HG02763 (cell line): ENCODE data around the gene HPD.
A peak's percentile ranks its signal among the peaks of the same experiment; 100 is the strongest.
"Not testable (repeated sequence)": the region's sequence is repeated elsewhere in the genome, so short reads cannot be mapped to it uniquely, and the experiment has no call there.

Source experiments
- ATAC-seq: cut with Tn5 transposase; IDR thresholded peaks from one replicate; pipeline ENCODE4 v1.9.1; 2021; ENCODE audit warnings: mild to moderate bottlenecking, moderate library complexity; ENCODE audit not compliant: unreplicated experiment

The HPD gene

DNA sequence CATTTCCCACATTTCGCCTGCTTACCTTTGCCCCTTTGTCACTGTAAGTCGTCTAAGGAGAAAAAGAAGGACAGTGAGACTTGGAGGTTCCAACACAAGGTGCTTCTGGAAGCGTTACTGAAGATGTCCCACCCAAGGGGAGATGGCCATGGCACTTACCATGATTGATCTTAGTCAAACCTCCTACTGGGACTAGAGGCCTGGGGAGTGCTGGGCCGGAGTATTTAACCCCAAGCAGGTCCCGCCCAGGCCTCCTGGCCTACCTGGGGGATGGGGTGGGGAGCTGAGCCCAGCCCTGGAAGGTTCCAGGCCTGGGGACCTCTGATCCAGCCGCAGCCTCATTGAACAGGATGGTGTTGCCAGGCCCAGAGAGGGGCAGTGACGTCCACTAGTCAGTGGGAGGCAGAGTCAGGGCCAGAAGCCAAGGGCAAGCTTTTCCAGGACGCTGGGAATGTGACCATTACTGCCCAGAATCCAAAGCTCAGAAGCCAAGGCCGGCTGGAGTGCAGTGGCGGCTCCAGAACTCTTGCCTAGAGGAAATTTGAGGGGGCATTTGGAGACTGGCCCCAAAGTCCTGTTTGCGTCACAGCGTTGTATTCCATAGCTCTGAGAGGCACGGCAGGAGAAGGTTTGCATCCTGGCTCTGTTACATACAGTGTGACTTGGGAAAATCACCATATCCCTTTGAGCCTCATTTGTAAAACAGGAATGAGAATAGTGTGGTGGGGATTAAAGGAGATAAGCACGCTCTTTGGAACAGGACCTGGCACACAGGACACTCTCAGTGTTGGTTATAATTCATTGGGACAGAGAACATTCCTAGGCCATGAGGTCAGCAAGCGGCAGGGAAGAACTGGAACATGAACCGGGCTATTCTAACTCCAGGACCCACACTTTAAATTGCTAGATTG lies at the start of gene HPD:
HPD (minus strand) TSS at position 198 of the 911 bp plus-strand sequence; CDS start at position 162, 36 bp downstream.
- ATAC-seq = no peak

DNA sequence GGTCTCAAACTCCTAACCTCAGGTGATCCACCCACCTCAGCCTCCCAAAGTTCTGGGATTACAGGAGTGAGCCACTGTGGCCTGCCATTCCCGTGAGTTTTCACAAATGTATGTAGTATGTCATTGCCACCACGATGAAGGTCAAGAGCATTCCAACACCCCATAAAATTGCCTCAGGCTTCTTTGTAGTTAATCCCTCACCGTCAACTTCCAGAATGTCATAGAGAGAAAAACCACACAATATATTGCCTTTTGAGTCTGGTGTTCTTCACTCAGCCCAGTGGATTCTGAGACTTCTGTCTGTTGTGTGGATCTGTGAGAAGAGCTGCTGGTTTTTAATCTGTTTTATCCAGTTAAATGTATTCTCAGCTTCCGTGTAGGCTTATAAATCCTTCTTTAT lies 47.1 kb upstream of the HPD start:
- ATAC-seq = no peak

DNA sequence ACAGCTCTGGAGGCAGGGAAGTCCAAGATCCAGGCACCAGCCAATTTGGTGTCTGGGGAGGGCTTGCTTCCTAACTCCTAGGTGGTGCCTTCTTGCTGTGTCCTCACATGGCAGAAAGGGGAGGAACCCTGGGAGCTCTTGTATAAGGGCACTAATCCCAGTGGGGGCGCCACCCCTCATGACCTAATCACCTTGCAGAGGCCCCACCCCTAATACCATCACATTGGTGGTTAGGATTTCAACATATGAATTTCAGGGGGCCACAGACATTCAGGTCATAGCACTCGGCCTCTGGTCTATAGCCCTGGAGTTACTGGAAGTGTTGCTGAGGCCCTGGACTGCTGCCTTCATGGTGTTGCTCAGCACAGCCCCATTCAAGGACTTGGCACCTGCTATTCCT lies 44.5 kb upstream of the HPD start:
- ATAC-seq = no peak

DNA sequence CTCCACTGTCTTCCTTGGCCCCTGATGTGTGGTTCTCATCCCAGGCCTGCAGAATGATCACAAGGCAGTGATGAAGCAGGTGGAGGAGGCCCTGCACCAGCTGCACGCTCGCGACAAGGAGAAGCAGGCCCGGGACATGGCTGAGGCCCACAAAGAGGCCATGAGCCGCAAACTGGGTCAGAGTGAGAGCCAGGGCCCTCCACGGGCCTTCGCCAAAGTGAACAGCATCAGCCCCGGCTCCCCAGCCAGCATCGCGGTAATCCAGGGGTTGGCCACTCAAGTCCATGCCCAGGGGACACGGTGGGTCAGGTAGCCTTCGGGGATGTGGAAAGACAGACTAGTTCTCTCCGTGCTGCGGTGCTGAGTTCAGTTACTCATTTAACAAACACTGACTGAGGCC lies 40.9 kb upstream of the HPD start:
- no peak for ATAC-seq

DNA sequence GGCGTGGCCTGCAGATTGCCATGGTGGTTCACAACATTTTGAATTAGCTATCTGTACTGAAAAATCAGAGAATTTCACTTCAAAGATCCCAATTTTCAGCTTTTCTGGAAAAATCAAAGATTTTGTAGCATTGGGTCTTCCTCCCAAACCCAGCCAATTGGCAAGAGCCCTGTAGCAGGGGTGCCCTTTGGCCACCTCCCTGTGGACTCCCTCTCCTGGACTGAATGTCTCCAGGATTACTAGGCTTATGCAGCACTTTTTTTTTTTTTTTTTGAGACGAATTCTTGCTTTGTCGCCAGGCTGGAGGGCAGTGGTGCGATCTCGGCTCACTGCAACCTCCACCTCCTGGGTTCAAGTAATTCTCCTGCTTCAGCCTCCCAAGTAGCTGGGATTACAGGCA lies 39.6 kb upstream of the HPD start:
- no peak for ATAC-seq

DNA sequence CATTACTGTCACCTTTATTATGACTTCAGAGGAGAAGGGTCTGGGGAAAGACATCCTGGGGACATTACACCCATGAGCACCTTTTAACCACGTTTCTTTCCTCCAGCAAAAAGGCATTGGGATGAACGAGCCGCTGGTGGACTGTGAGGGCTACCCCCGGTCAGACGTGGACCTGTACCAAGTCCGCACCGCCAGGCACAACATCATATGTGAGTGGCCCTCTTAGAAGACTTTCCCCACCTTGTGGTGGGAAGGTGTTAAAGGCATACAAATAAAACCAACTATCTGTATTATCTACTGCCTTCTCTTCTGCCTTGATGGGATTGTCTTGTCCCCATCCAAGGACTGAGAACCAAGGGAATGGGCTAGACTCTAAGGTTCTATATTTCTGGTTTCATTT lies 36.0 kb upstream of the HPD start:
- no peak for ATAC-seq

DNA sequence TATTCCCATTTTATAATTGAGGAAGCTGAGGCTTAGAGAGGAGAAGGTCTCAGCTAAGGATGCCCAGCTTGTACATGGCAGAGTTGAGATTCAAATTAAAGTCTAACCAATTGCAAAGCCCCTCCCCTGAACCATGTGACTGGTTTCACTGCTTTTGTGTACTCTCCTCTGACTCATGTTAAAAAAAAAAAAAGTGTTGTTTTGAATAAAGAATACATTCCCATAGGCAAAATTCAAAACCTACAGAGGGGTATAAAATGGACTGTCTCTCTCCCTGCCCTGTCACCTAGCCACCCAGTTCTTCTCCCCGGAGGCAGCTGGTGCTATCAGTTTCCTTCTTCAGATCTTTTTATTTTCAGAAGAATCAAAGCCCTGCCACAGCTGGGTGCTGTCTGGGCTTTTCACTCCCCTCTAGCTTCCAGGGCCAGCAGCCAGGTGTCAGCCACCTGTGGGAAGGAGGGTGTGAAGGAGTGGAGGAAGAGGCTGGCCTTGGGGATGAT lies 35.4 kb upstream of the HPD start:
- ATAC-seq = no peak

DNA sequence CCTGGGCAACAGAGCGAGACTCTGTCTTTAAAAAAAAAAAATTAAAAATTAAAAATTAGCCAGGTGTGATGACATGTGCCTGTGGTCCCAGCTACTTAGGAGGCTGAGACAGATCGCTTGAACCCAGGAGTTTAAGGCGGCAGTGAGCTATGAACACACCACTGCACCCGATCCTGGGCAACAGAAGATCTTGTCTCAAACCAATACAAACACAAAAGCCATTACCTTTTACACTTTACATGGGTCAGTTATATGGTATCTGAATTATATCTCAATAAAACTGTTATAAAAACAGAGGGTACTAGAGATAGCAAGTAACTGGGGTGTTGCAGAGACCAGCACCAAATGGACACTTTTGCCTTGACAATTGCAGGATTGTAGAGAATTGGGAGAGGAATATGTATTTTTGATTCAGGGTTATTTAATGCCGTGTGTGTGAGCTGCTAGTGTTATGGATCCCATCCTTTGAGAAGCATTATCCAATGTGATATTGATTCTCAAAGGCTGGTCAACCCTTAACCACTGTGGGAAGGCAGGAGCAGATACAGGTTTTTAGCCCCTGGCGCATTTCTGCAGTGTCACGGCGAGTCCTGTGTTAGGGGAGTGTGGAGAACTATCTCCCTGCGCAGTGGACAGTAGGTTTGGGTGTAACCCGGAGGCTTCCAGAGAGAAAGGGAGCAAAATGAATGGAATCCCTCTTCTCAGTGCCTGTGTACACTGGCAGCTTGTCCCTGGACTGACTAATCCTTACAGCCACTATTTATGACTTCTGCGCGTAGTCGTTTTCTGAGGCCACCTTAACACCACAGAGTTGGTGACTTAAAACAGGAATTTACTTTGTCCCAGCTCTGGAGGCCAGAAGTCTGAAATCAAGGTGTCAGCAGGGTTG lies 34.3 kb upstream of the HPD start:
- no peak for ATAC-seq

DNA sequence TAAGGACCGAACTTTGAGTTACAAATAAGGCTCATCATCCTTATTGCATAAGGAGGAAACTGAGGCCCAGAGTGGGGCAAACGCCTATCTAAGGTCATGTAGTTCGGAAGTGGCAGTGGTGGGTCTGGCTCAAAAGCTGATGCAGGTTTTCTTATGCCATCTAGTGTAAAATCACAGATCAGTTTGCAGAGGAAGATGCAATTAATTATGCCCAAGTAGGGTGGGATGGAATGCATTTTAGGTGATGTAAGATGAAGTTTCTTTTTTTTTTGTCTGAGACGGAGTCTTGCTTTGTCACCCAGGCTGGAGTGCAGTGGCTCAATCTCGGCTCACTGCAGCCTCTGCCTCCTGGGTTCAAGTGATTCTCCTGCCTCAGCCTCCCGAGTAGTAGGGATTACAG lies 31.0 kb upstream of the HPD start:
- not testable (repeated sequence) for ATAC-seq

DNA sequence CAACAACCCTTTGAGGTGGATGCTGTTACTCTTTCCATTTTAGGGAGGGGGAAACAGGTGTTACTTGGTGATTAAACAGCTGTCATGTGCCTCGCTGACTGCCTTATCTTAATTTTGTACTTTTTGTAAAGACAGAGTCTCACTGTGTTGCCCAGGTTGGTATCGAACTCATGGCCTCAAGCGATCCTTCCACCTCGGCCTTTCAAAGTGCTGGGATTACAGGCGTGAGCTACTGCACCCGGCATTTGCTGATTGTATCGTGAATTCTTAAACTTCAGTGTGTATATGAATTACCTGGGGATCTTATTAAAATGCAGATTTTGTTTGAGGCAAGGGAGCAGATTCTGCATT lies 30.6 kb upstream of the HPD start:
- no peak for ATAC-seq

DNA sequence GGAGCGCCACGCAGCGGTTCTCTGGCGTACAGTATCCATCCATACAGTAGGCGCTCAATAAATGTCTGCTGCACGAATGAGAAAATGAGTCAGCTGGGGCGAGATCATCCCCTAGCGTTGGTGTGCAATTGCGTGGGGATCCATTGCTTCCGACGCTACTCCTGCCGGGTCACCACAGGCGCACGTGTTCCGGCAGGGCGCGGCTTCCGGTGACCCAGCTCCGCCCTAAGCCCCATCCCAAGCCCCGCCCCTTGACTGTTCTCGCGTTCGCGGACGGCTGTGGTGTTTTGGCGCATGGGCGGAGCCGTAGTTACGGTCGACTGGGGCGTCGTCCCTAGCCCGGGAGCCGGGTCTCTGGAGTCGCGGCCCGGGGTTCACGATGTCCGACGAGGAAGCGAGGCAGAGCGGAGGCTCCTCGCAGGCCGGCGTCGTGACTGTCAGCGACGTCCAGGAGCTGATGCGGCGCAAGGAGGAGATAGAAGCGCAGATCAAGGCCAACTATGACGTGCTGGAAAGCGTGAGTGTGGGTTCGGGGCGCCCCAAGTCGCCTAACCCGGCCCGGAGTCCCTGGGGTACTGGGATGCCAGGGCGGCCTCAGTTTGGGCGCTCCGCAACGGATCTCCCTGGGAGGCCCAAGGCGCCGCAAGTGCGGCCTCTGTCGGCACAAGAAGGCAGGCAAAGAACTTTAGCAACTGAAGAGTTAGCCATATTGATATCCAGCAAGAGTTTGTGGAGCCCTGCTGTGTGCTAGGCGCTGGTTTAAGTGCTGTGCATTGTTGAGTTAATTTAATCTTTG lies 30.0 kb upstream of the HPD start, which contains the start of gene PSMD9:
PSMD9 (plus strand) TSS at position 313 of the 796 bp plus-strand sequence; CDS start at position 380, 67 bp downstream.
- peak; percentile 94 for ATAC-seq

DNA sequence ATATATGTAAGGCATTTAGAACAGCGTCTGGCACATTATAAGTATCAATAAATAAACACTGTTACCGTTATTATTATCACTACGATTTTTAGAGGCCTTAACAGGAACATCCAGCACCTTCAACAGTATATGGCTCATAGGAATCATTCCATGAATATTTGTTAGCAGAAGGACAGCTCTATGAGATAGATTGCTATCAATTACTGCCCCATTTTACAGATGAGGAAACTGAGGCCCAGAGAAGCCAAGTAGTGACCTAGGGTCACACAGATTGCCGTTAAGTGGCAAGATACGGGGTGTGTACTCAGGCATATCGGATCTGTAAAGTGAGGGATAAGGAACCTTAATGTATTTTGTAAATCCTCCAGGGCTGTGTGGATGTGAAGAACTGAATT lies 29.4 kb upstream of the HPD start:
- ATAC-seq = no peak

DNA sequence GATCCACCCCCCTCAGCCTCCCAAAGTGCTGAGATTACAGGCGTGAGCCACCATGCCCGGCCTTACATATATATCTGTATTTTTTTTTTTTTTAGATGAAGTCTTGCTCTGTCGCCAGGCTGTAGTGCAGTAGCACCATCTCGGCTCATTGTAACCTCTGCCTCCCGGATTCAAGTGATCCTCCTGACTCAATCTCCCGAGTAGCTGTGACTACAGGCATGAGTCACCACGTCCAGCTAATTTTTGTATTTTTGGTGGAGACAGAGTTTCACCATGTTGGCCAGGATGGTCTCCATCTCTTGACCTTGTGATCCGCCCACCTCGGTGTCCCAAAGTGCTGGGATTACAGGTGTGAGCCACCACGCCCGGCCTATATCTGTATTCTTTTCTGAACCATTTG lies 26.5 kb upstream of the HPD start:
- ATAC-seq = not testable (repeated sequence)

DNA sequence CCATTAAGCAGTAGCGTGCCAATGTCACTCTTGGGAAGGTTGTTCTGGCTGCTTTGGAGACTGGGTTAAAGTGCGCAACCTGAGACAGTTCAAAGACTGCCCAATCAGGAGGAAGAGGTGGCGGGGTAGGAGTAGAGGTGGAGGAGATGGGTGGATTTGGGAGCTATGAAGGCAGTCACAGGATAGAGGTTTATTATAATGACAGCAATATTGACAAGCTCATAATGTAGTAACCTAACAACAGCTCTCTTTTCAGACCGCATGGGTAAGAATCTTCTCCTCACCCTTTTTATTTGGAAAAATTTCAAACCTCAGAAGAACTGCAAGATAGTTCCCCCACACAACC lies 24.6 kb upstream of the HPD start:
- no peak for ATAC-seq

DNA sequence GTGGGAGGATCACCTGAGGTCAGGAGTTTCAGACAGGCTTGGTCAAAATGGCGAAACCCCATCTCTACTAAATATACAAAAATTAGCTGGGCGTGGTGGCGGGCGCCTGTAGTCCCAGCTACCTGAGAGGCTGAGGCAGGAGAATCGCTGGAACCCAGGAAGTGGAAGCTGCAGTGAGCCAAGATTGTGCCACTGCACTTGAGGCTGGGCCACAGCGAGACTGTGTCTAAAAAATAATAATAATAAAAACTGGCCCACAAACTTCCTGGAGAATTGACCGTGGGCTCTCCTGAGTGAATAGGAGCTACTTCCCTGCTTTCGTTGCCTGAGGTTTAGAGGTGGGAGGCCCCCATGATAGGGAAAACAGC lies 17.4 kb upstream of the HPD start:
- not testable (repeated sequence) for ATAC-seq

DNA sequence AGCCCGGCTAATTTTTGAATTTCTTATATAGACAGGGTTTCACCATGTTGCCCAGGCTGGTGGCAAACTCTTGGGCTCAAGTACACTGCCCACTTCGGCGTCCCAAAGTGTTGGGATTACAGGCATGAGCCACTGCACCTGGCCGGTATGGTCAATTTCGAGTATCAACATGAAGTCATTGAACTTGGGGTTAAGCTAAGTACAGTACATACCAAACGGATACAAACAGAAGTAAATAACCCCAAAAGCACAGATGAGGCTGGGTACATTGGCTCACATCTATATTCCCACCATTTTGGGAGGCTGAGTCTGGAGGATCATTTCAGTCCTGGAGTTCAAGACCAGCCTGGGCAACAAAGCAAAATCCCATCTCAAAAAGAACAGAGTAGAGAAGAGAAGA lies 16.9 kb upstream of the HPD start:
- no peak for ATAC-seq

DNA sequence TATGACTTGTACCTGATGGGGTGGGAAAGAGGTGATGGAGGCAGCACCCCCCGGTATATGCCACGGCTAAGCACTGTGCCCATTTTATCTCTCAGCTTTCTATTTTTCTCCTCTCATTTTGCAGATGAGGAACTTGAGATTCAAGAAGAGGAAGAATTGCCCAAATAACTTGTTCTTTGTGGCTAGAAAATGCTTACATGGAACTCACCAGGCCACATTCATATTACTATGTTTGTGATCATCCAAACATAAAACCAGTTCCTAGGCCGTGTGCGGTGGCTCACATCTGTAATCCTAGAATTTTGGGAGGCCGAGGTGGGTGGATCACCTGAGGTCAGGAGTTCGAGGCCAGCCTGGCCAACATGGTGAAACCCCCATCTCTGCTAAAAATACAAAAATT lies 15.4 kb upstream of the HPD start:
- ATAC-seq = no peak

DNA sequence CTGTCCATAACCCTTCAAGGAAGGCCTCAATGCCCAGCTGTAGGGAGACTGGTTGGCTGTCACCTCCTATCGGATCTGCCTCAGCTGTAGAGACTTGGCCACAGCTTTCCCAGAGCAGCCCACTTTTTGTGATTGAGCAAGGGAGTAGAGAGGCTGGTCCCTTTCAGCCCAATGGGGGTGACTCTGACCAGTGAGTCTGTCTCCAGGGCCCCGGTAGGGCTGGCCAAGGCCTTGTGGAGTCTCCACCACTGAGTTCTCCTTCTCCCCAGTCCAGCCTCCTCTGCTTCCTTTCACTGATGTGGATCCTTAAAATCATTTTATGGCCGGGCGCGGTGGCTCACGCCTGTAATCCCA lies 14.5 kb upstream of the HPD start:
- ATAC-seq = no peak

DNA sequence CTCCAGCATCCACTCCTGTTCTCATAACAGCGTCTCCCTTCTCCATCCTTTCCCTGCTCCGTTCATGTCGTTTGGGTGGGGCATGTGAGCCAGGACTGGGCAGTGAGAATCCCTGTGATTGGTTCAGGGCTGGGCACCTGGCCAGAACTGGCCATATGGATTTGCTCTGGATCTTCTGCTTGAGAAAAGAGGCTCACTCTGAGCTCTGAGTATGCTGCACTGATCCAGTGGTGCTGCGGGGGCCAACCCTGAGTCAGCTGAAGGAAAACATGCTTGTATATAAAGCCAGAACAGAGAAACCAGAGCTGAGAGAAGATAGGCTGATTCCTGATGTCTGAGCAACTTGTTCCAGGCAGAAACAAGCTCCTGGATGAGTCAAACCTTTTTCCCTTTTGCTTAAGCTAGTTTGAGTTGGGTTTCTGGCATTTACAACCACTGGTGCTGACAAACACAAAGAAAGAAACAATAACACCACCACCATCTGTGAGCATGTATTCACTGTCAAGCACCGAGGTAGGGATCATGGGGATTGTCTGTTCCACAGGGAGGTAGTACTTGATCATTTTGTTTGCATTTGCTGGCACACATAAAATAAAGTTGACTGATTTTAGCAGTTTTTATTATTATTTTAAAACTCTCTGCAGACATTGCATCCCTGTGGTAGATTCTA lies 14.0 kb upstream of the HPD start:
- no peak for ATAC-seq

DNA sequence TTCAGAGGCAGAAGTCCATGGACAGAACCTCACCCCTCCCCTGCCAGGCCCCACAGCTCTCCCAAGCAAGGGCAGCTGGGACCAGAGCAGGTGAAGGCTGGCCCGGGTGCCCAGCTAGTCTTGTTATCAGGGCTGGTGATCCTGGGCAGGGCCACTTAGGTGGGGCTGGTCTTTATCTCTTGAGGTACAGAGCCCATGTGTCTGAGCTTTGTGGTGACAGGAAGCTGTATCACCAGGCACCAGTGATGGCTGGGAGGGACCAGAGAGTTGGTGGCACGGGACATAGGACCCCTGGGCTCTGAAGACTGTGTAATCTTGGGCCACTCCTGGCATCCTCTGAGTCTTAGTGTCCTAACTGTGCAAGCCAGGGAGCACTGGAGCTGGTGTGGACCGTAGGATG lies 12.8 kb upstream of the HPD start:
- ATAC-seq = no peak

DNA sequence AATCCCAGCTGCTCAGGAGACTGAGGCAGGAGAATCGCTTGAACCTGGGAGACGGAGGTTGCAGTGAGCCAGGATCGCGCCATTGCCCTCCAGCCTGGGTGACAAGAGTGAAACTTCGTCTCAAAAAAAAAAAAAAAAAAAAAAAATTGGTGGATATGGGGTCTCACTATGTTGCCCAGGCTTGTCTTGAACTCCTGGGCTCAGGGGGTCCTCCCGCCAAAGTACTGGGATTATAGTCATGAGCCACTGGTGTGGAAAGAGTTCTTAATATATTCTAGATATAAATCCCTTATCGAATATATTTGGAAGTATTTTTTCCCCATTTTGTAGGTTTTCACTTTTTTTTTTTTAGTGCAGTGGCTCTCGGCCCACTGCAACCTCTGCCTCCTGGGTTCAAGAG lies 10.6 kb upstream of the HPD start:
- not testable (repeated sequence) for ATAC-seq
